ENCODE results near the gene CHCHD4. TPM values are rescaled to one million over a fixed set of nuclear protein-coding genes. Genes with fewer than 3 reads are reported as not detected.

CHCHD4 gene
- polyA plus RNA-seq, 1 donor from 2014 or later, result 24.6 TPM

DNA sequence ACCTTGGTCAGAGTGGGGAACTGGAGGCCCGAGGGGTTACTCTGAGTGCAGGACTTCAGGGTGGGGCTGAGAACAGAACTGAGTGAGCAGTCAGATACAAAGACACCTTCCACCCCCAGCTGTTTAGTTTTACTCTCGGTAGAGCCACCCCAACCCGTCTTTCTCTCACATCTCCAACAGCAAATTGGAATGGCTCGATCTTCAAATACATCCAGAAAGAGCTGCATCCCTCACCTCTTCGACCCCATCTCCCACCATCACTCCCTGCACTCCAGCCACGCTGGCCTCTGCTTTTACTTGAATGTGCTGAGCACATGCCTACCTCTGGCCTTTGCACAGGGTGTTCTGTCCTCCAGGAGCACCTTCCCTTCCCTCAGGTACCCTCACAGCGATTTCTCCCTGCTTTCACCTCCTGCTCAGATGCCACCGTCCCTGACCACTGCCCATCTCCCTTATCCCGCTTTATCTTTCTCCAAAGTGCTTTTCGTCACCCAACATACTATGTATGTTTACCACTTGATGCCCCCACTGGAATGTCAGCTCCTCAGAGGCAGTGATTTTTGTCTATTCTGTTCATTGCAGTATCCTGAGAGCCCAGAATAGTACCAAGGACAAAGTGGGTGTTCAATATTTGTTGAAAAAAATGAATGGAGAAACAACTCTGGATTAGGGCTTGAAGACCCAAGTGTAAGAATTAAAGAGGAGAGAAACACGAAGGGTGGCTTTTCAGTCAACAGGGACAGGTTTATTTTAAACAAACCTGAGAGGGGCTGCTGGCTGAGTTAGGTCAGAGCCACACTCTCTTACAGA, 4.4 kb downstream of the CHCHD4 start:
- Histone ChIP-seq H2AFZ (ENCODE audit: low read depth, low read length) (no peak overlapping the region), H4K20me1 (ENCODE audit: insufficient read depth) (no peaks in the 10 kb centered on the region), H3K9ac (ENCODE audit: low read length) (no peak overlapping the region), H3K9me3 (ENCODE audit: low read length) (no peaks in the 10 kb centered on the region), H3F3A (ENCODE audit: insufficient read depth, low read length, poor library complexity, severe bottlenecking) (no peaks in the 10 kb centered on the region), H3K27me3 (ENCODE audit: insufficient read depth, low read depth, low read length) (no peaks in the 10 kb centered on the region), H3K27ac (ENCODE audit: low read length) (no peak overlapping the region), H3K4me2 (ENCODE audit: low read length) (no peak overlapping the region), H3K4me3 (ENCODE audit: low read length) (no peak overlapping the region), H3K79me2 (replicated peaks; ENCODE audit: insufficient read depth, low read length) (peaks cover 1% of the 10 kb centered on the region), H3K36me3 (ENCODE audit: insufficient read depth, low read length) (no peaks in the 10 kb centered on the region), H3K9me2 (ENCODE audit: insufficient read depth, low read length) (no peaks in the 10 kb centered on the region)
- TF ChIP-seq EZH2 (IDR thresholded peaks at IDR 0.05; ENCODE audit: borderline replicate concordance, insufficient read depth, low read length, poor library complexity, severe bottlenecking) (no peak), POLR2AphosphoS5 (IDR thresholded peaks at IDR 0.05) (no peak), MXI1 (conservative IDR thresholded peaks at IDR 0.05; ENCODE audit: poor library complexity, severe bottlenecking) (no peak), EP300 (conservative IDR thresholded peaks at IDR 0.05; ENCODE audit: poor library complexity, severe bottlenecking) (no peak), TAF1 (IDR thresholded peaks at IDR 0.05; ENCODE audit: low read depth) (no peak), SMC3 (conservative IDR thresholded peaks at IDR 0.05; ENCODE audit: poor library complexity) (no peak), RAD21 (conservative IDR thresholded peaks at IDR 0.05) (no peak)
- TF ChIP-seq, protein P1, sequence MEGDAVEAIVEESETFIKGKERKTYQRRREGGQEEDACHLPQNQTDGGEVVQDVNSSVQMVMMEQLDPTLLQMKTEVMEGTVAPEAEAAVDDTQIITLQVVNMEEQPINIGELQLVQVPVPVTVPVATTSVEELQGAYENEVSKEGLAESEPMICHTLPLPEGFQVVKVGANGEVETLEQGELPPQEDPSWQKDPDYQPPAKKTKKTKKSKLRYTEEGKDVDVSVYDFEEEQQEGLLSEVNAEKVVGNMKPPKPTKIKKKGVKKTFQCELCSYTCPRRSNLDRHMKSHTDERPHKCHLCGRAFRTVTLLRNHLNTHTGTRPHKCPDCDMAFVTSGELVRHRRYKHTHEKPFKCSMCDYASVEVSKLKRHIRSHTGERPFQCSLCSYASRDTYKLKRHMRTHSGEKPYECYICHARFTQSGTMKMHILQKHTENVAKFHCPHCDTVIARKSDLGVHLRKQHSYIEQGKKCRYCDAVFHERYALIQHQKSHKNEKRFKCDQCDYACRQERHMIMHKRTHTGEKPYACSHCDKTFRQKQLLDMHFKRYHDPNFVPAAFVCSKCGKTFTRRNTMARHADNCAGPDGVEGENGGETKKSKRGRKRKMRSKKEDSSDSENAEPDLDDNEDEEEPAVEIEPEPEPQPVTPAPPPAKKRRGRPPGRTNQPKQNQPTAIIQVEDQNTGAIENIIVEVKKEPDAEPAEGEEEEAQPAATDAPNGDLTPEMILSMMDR (IDR thresholded peaks at IDR 0.05; ENCODE audit: poor library complexity, severe bottlenecking), result no peak
- TF ChIP-seq, protein P2, sequence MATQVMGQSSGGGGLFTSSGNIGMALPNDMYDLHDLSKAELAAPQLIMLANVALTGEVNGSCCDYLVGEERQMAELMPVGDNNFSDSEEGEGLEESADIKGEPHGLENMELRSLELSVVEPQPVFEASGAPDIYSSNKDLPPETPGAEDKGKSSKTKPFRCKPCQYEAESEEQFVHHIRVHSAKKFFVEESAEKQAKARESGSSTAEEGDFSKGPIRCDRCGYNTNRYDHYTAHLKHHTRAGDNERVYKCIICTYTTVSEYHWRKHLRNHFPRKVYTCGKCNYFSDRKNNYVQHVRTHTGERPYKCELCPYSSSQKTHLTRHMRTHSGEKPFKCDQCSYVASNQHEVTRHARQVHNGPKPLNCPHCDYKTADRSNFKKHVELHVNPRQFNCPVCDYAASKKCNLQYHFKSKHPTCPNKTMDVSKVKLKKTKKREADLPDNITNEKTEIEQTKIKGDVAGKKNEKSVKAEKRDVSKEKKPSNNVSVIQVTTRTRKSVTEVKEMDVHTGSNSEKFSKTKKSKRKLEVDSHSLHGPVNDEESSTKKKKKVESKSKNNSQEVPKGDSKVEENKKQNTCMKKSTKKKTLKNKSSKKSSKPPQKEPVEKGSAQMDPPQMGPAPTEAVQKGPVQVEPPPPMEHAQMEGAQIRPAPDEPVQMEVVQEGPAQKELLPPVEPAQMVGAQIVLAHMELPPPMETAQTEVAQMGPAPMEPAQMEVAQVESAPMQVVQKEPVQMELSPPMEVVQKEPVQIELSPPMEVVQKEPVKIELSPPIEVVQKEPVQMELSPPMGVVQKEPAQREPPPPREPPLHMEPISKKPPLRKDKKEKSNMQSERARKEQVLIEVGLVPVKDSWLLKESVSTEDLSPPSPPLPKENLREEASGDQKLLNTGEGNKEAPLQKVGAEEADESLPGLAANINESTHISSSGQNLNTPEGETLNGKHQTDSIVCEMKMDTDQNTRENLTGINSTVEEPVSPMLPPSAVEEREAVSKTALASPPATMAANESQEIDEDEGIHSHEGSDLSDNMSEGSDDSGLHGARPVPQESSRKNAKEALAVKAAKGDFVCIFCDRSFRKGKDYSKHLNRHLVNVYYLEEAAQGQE (IDR thresholded peaks at IDR 0.05; ENCODE audit: borderline replicate concordance), result no peak

DNA sequence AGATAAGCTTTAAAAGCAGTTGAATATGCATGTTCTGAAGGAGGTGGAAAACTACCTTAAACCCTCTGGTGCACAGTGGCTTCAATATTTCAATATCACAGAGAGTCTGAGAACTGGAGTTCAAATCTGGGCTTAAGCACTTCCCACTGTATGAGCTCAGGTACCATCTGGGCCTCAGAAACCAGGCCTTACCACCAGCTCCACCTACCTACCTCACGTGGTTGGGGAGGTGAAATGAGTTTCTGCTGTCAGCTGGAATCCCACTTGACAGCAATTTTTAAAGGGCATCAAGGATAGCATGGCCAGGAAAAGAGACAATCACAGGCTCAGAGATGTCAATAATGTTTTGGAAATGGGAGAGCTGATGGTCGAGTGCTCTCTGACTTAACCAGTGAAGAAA, 5.0 kb downstream of the CHCHD4 start:
- Histone ChIP-seq H3K9me3 (ENCODE audit: low read length) (no peaks in the 10 kb centered on the region), H3K27ac (ENCODE audit: low read length) (no peak overlapping the region), H3K9ac (ENCODE audit: low read length) (no peak overlapping the region), H3K4me2 (ENCODE audit: low read length) (no peak overlapping the region), H4K20me1 (ENCODE audit: insufficient read depth) (no peaks in the 10 kb centered on the region), H2AFZ (ENCODE audit: low read depth, low read length) (no peak overlapping the region), H3F3A (ENCODE audit: insufficient read depth, low read length, poor library complexity, severe bottlenecking) (no peaks in the 10 kb centered on the region), H3K4me3 (ENCODE audit: low read length) (no peak overlapping the region), H3K79me2 (replicated peaks; ENCODE audit: insufficient read depth, low read length) (no peaks in the 10 kb centered on the region), H3K9me2 (ENCODE audit: insufficient read depth, low read length) (no peaks in the 10 kb centered on the region), H3K36me3 (ENCODE audit: insufficient read depth, low read length) (no peaks in the 10 kb centered on the region), H3K27me3 (ENCODE audit: insufficient read depth, low read depth, low read length) (no peaks in the 10 kb centered on the region)
- TF ChIP-seq EZH2 (IDR thresholded peaks at IDR 0.05; ENCODE audit: borderline replicate concordance, insufficient read depth, low read length, poor library complexity, severe bottlenecking) (no peak), POLR2AphosphoS5 (IDR thresholded peaks at IDR 0.05) (no peak), SMC3 (conservative IDR thresholded peaks at IDR 0.05; ENCODE audit: poor library complexity) (no peak), EP300 (conservative IDR thresholded peaks at IDR 0.05; ENCODE audit: poor library complexity, severe bottlenecking) (no peak), RAD21 (conservative IDR thresholded peaks at IDR 0.05) (no peak), TAF1 (IDR thresholded peaks at IDR 0.05; ENCODE audit: low read depth) (no peak), MXI1 (conservative IDR thresholded peaks at IDR 0.05; ENCODE audit: poor library complexity, severe bottlenecking) (no peak)
- TF ChIP-seq, protein P2 (IDR thresholded peaks at IDR 0.05; ENCODE audit: borderline replicate concordance), result no peak
- TF ChIP-seq, protein P1 (IDR thresholded peaks at IDR 0.05; ENCODE audit: poor library complexity, severe bottlenecking), result no peak

Data from neural cell (in vitro differentiated cells).